MG63 (cell line): ENCODE measurements around the gene ATP9A. TPM values are rescaled to one million over a fixed set of nuclear protein-coding genes. Genes with fewer than 3 reads are reported as not detected.

Experiments used
- DNase-seq: peaks from one replicate; pipeline ENCODE4 v3.0.0-alpha.2; 2020
- H3K27me3 ChIP-seq: fragments of 250-450 bp; sonication (Bioruptor Pico); 2 replicates; pipeline ENCODE4 v1.5.1; 2020; ENCODE audit warnings: mild to moderate bottlenecking, moderate library complexity
- H3K36me3 ChIP-seq: fragments of 250-450 bp; sonication (Bioruptor Pico); 2 replicates; pipeline ENCODE4 v1.5.1; 2020; ENCODE audit warnings: mild to moderate bottlenecking, moderate library complexity
- H3K4me3 ChIP-seq: fragments of 250-450 bp; sonication (Bioruptor Pico); 2 replicates; pipeline ENCODE4 v1.5.1; 2020; ENCODE audit warnings: mild to moderate bottlenecking, moderate library complexity
- H3K9me3 ChIP-seq: fragments of 250-450 bp; sonication (Bioruptor Pico); 2 replicates; pipeline ENCODE4 v1.5.1; 2020; ENCODE audit warnings: mild to moderate bottlenecking, moderate library complexity
- total RNA-seq: library from RNA; depleted of rRNA; stranded (reverse); fragments of >200 nt; shearing (Covaris generic); gene quantifications from 2 replicates; pipeline ENCODE4 v1.2.3, GENCODE V29; 2014; ENCODE audit warnings: low replicate concordance; rRNA removed

Gene ATP9A
- total RNA-seq, 1 experiment from 2014 or later: 11.1 TPM

DNA sequence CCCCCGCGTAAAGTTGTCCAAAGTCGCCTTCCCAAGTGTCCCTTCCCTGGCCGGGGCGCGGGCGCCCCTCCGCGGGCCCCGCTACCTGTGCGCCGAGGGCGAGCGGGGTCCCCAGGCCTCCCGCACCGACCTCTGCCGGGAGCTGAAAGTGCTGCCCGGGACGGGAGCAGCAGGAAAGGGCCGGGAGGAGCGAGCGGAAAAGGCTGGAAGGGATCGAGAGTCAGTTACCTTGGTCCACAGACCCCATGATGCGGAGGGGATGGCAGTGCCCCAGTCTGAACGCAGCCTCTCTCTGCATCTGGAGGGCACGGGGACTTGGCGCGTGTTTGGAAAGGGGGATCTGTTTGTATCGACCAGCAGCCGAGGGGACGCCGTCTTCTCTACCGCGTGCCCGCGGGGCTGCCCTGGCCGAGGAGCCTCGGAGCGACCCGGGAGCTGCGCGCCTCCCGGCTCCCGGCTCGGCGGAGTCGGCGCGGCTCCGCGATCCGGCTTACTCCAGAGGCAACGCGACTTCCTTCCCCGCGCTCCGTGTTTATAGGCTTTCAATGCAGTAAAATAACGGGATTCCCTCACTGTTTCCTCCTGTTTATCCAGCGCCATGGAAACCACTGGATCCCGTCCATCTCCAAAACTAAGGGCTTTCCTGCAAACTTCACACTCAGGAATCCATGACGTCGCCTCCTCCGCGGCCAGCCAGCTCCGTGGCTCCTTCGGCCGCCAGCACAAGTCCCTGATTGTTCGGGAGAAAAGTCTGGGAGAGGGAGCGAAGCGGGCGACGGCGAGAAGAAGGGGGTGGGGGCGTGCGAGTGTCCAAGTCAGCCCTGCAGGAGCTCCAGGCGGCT is 205.6 kb downstream of the ATP9A start:
- peaks cover 16% of the 10 kb centered on the region for H3K27me3 ChIP-seq
- peak overlapping the region; percentile 40 for H3K4me3 ChIP-seq
- H3K9me3 ChIP-seq: no peaks in the 10 kb centered on the region
- H3K36me3 ChIP-seq: no peaks in the 10 kb centered on the region
- peak; percentile 89 for DNase-seq

DNA sequence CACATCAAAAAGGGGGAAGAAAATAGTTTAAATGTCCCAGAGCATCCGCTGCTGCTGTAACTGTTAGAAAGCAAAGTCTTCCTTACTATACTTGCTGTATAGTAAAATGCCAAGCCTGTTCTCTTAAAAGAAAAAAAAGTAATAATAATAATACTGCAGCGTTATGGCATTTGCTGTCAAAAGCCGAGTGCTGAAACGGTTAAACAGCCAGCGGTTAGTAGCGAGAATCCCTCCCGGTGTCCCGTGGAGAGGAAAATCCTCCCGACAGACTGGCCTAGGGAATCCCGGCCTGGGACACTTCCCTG is 206.2 kb downstream of the ATP9A start:
- no peaks in the 10 kb centered on the region for H3K36me3 ChIP-seq
- DNase-seq: no peak
- no peaks in the 10 kb centered on the region for H3K9me3 ChIP-seq
- peaks cover 16% of the 10 kb centered on the region for H3K27me3 ChIP-seq
- peak overlapping the region; percentile 40 for H3K4me3 ChIP-seq

DNA sequence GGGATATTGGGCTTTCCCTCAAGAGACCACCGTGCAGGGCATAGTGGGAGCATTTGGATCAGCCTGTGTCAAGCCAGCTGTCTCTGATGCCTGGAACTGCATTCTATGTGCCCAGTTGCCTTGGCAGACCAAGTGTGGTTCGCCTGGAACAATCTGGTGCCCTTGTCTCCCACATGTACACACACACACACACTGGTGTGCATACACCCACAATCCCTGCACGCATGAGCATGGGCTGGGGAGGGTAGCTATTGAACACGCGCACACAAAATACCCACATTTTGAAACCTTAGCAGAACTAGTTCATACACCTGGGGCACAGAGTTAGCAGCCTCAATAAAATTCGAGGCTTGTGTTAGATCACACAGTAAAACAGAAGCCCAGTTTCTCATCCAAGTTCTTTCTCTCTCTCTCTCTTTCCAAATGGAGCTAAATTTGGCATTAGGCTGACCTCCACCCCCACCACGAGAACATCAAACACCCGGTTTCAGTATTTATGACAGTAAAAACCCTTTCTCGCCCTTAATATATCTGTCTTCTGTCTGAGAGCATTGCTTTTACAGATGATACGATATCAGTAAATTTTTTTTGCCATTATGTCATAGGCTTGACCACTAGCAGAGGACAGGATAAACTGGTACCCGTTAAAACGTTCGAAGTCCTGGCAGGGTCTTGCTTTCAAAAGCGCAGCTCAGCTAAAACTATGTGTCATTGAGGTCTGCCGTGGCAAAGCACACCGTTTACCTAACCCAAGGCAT is 207.5 kb downstream of the ATP9A start:
- DNase-seq: no peak
- Histone ChIP-seq H3K9me3 (no peaks in the 10 kb centered on the region), H3K4me3 (no peak overlapping the region), H3K36me3 (no peaks in the 10 kb centered on the region), H3K27me3 (peaks cover 16% of the 10 kb centered on the region)

DNA sequence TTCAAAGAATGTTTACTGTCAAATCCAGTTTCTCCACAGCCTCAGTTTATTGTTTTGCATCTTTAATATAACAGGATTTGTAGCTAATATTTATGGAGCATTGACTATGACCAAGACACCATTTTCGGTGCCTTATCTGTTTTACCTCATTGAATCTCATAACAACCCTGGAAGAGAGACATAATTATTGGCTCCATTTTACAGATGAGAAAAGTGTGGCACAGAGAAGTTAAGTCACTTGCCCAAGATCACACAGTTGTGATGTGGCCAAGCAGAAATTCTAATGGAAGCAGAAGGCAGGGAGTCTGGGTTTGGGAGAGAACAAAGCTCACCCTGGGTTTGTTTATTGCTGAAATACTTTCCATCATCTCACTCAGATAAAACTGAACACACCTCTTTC is 208.1 kb downstream of the ATP9A start:
- H3K9me3 ChIP-seq: no peaks in the 10 kb centered on the region
- no peak overlapping the region for H3K4me3 ChIP-seq
- DNase-seq: no peak
- no peaks in the 10 kb centered on the region for H3K36me3 ChIP-seq
- peaks cover 16% of the 10 kb centered on the region for H3K27me3 ChIP-seq

DNA sequence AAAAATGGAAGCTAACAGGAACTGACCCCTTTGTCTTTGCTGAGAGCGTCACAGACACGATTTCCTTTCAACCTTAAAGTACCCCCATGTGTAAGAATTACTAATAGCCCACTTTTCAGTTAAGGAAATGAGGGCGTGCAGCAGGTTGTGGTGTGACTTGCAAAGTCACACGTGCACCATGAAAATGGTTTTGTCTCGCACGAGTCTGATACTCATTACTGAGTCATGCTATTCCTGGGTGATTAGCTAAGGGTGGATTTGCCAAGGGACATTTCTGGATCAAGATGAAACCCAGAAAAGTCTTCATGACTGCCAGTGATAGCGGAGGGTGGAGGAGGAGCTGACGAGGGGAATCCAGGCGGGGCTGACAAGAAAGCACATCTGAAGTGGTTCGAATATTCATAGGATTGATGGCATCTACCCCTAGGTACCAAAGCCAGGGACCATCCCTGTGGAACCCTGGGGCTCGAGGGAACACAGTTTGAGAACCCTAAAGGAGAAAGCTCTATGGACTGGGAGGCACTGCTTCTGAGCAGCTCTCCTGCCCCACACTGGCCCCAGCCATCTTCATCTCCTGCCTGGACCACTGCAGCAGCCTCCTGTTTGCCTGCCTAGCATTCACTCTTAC is 213.5 kb downstream of the ATP9A start:
- Histone ChIP-seq H3K4me3 (no peak overlapping the region), H3K27me3 (peaks cover 3% of the 10 kb centered on the region), H3K36me3 (no peaks in the 10 kb centered on the region), H3K9me3 (no peaks in the 10 kb centered on the region)
- DNase-seq: peak; percentile 38

DNA sequence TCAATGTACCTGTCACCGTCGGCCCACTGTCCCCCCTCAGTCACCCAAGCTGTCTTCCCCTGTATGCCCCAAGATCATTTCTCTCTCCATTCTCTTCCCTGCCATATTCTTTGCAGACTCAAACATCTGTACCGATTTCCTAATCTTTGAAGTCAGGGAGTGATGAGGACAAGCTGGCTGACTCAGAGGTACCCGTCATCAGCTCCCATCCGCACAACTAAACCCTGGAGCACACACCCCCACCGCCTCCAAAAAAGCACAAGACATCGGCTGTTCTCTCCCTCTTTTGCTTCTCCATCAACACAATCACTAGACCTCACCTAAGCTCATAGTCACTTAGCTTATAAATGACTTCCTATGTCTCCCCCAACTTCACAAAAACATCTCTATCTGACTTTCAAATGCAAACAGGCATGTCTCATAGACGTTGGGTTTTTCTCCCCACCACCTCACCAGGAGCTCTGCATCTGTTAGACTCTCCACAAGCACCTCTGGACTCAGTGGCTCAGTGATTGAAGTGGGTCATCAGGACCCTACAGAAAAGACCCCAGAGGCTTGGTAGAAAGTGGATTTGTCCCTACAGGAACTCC is 214.2 kb downstream of the ATP9A start:
- DNase-seq: no peak
- Histone ChIP-seq H3K36me3 (no peaks in the 10 kb centered on the region), H3K27me3 (no peaks in the 10 kb centered on the region; the same call in 1 of the 2 replicates), H3K9me3 (no peaks in the 10 kb centered on the region), H3K4me3 (no peak overlapping the region)

DNA sequence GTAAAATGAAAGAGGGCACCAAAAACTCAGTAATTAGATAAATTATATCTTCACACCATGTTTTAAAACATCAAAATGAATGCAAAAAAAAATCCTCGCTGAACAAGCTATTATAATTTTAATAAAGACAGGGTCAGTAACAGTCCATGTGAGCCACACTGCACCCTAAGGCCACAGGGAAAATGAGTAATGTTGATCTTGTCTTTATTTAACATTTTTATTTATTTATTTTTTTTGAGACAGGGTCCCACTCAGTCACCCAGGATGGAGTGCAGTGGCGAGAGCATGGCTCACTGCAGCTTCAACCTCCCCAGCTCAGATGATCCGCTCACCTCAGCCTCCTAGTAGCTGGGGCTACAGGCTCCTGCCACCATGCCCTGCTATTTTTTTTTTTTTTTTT is 217.0 kb downstream of the ATP9A start:
- H3K4me3 ChIP-seq: no peak overlapping the region
- no peak for DNase-seq
- no peaks in the 10 kb centered on the region for H3K9me3 ChIP-seq
- no peaks in the 10 kb centered on the region for H3K36me3 ChIP-seq
- 0 out of 2 replicates have a peak, but pooled peaks cover under 1% of the 10 kb centered on the region for H3K27me3 ChIP-seq

DNA sequence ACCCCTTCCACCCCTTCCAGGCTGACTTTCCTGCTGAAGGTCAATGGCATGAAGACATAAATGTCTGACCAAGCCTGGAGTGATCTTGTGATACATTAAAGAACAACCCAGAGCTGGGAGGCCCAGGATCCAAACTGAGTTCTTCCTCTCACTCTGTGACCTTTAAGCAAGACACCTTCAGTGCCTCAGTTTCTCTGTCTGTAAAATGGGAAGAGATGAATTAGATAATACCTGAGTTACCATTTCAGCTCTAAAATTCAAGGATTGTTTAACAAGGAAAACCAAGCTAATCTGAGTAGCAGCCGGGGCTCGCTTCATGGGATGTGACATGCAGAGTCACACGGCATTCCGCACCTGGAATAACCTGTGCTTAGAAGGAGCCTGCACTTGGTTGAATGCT is 218.7 kb downstream of the ATP9A start:
- Histone ChIP-seq H3K27me3 (peaks cover 3% of the 10 kb centered on the region; the same call in 1 of the 2 replicates), H3K4me3 (no peak overlapping the region), H3K9me3 (no peaks in the 10 kb centered on the region), H3K36me3 (no peaks in the 10 kb centered on the region)
- DNase-seq: no peak

DNA sequence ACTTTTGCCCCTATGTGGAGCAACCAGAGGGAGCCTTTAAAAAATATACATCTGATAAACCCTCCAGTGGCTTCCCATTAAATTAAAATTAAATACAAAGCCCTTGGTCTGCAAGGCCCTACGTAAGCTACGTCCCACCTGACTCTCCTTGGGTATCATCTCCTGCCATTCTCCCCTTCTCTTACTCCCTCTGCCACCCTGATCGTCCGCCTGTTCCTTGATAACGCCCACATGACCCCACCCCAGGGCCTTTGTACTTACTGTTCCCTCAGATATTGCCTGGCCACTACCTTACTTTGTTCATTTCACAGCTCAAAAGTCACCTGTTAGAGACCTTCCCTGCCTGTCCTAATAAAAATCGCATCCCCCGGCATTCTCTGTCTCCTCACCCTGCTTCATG is 220.2 kb downstream of the ATP9A start:
- Histone ChIP-seq H3K9me3 (no peaks in the 10 kb centered on the region), H3K36me3 (no peaks in the 10 kb centered on the region)
- no peak for DNase-seq

More for the DNA sequence above, 220.2 kb downstream of the ATP9A start:
- Histone ChIP-seq H3K4me3 (no peak overlapping the region), H3K27me3 (peaks cover 3% of the 10 kb centered on the region; the same call in 1 of the 2 replicates)

Other genes with a start within 250 kb of the ATP9A start
- not detected in 2 replicates for gene NFATC2, start 225.7 kb downstream of the ATP9A start, total RNA-seq
- gene SALL4, start 34.1 kb upstream of the ATP9A start, total RNA-seq: not detected in 2 replicates